Stimulated activated naive CD8-positive, alpha-beta T cell treated with anti-CD3 and anti-CD28 coated beads, Interleukin-15, Interleukin-2, amounts not matched to agents 100 U/mL and 50 U/mL, for 24 hours (primary cell): ENCODE measurements around the gene CLSTN2.

Experiments used
- ATAC-seq: fragments of 150-1000 bp; cut with Tn5 transposase; one replicate; pipeline ENCODE4 v1.10.0; 2021
- DNase-seq: peaks from one replicate; pipeline ENCODE4 v3.0.0; 2021

CLSTN2 gene

DNA sequence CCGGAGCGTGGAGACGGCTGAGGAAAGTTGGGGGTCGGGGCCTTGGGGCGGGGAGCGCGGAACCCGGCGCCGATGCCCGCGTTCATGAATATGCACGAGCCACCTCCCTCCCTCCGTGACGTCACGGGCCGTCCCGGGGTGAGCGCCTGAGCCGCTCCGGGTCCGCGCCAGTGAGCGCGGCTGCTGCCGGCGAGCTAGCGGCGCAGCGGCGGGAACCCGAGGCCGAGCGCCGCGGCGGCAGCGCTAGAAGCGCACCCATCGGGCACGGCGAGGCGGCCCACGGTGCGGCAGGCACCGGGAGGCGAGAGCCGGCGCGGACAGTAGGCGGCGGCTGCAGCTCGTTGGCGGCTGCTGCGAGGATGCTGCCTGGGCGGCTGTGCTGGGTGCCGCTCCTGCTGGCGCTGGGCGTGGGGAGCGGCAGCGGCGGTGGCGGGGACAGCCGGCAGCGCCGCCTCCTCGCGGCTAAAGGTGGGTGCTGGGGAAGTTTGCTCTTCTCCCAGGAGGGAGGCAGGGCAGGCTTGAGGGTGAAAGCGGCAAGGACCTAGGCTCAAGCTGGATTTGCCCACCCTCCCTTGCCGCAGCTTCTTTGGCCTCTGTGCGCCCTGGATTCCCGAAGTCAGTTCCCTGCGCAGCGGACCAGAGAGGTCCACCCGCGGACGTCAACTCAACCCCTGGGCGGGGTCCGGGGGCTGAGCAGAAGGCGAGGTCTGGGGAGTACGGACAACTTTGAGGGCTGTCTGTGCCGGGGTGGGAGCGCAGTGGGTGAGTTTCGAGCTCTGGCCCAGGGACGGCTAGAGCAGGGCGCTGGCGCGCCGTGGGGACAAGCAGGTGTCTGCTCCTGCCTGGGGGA, at the start of gene CLSTN2:
CLSTN2 (plus strand) TSS at position 170 of the 850 bp plus-strand sequence.
- ATAC-seq (peak; percentile 45), DNase-seq (peak; percentile 29)

DNA sequence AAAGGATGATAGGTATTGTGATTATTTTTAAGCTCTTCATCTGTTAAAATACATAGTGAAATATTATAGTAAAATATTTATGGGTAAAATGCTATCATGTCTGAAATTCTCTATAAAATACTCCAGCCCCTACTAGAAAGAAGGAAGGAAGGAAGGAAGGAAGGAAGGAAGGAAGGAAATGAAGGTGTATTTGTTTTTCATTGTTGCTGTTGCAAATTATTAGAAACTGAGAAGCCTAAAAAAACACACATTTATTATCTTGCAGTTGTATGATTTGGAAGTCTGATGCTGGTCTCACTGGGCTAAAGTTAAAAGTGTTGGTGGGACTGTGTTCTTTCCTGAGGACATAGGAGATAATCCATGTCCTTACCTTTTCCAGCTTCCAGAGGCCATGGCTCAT, 47.6 kb upstream of the CLSTN2 start:
- DNase-seq (no peak), ATAC-seq (no peak)

DNA sequence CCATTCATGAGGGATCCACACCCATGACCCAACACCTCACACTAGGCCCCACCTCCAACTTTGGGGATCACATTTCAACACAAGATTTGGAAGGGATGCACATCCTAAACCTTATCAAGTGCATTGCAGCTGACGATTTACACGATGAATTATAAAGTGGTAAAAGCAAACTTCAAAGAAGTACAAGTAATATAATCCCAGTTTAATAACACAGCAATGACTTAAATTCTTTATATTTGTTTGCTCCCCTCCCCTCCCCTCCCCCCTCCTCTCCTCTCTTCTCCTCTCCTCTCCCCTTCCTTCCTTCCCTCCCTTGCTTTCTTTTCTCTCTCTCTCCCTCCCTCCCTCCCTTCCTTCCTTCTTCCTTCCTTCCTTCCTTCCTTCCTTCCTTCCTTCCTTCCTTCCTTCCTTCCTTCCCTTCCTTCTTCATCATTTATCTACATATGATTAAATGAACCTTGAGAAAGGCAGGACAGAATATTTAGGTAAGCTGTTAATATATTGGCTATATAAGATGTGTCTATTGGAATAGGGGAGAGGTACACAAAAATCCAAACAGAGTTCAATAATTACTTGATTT, 46.3 kb upstream of the CLSTN2 start:
- ATAC-seq (no peak), DNase-seq (no peak)

- no peak for DNase-seq
- no peak for ATAC-seq
These were observed 41.6 kb upstream of the CLSTN2 start for GRCh38 chr3:139893267-139893962.

DNA sequence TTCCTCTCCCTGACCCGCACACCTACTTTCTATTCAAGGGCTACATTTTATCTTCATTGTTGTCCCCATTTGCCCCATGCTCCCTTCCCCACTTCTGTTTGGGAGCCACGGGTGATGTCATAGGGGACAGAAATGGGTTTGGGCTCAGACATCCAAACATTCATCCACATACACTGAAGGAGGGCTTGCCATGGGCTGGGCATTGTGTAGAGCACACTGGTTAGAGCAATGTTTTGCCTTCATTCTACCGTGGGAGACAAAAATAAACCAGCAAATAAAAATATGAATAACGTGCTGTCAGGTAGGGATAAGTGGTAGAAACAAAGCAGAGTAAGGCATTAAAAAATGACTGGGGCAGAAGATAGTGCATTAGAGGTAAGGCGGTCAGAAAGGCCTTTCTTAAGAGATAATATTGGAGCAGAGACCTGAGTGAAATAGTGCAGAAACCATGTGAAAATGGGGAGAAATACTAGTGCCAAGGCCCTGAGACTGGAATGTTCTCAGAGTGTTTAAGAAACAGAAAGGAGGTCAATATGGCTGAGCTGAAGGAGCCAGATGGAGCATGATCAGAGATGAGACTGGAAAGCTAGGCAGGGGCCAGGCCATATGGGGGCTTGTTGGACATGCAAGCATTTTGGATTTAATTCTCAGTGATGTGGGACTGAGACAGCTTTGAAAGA, 40.9 kb upstream of the CLSTN2 start:
- DNase-seq (no peak), ATAC-seq (no peak)

DNA sequence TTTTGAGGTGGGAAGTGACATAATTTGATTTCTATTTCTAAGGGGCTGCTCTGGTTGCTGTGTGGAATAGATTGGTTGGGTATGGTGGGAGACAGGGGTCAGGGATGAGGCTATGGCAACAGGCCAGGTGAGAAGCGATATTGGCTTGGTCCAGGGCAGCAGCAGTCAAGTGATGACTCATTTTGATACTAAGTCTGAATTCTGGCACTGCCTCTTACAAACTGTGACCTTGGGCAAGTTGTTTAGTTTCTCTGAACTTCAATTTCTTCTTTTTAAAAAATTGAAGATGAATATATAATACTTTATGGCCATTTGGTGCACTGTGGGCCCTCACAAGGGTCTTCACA, 40.4 kb upstream of the CLSTN2 start:
- no peak for DNase-seq
- ATAC-seq, result no peak

- no peak for ATAC-seq
- DNase-seq, result no peak
These were observed 37.2 kb upstream of the CLSTN2 start for GRCh38 chr3:139897759-139898158.

GRCh38 chr3:139906418-139906817, 28.6 kb upstream of the CLSTN2 start:
- DNase-seq, result no peak
- no peak for ATAC-seq

GRCh38 chr3:139909811-139910210, 25.2 kb upstream of the CLSTN2 start:
- no peak for DNase-seq
- no peak for ATAC-seq

GRCh38 chr3:139916271-139916670, 18.7 kb upstream of the CLSTN2 start:
- no peak for ATAC-seq
- DNase-seq, result no peak

DNA sequence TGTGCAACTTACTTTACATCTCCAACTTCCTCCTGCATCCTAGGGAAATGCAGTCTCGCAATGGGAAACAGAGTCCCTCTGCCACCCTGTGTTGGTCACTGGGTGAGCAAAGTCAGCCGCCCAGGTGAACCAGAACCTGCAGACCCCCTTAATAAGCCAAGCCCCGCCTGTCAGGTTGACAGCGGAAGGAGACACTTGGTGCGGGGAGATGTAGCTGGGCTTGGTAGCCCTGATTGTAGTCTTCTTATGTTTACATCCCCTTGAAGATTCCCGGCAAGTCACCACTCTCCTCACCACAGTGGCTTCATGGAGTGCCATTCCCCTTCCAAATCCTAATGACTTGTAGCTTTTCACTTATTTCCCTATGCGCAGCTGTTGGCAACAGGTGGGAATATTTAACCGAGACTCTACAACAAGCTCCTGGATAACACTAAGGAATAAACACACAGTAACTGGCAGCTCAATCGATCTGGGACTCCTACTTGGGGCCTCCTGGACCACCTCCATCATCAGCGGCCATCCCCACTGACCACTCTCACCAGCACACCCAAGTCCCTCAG, 17.7 kb upstream of the CLSTN2 start:
- ATAC-seq, result no peak
- no peak for DNase-seq

DNA sequence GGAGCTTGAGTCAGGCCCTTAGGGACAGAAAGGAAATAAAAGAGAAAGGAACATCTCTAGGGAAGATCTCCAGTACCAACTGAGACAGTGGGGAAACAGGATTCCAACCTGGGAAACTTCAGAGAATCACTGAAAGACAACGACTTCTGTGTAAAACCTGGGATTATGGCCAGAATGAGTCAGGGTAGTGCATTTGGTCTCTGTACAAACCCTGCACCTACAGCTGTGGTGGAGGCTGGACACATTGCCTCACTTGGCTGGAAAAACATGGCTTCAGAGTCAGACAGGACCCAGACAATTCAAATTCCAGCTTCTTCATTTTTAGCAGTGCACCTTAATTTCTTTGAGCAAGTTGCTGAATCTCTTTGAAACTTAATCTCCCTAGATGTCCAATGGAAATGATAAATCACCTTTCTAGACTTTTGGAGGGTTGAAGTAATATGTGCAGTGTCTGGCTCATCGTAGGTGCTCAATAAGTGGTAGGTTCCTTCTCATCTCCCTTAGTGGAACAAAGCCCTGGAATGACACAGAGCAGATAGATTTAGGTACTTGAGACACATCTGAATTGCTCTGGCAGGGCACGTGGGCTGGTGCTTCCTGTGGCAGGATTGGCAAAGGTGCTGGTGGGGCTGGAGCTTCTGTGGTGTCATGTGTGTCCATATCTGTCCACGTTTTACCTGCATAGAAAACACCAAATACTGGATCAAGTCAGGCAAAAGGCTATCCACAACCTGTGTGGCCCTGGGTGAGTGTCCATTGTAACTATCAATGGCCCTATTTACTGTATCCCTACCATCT, 6.1 kb upstream of the CLSTN2 start:
- ATAC-seq, result no peak
- DNase-seq, result no peak

- DNase-seq, result no peak
- no peak for ATAC-seq
These were observed 4.8 kb upstream of the CLSTN2 start for GRCh38 chr3:139930211-139930610.

- DNase-seq, result no peak
- ATAC-seq, result no peak
These were observed 1.2 kb upstream of the CLSTN2 start for GRCh38 chr3:139933766-139934165.

DNA sequence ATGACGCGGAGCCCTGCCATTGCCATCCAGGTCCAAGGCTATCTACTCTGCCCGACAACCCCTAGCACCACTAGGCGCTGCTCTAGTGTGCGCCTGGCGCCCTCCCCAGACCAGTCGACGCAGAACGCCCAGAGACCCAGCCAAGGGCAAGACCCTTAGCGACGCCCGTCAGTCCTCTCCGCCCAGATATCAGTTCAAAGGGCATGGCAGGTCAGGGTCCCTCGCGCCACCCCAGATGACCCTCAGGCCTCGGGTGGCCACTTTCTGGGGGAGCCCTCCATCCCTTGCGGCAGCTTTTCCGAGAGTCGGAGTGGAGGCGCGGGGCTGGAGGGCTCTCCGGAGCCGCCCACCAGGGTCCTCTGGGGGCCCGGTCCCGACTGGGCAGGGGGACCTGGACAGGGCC, 371 bp upstream of the CLSTN2 start:
- DNase-seq (peak; percentile 5), ATAC-seq (no peak)

DNA sequence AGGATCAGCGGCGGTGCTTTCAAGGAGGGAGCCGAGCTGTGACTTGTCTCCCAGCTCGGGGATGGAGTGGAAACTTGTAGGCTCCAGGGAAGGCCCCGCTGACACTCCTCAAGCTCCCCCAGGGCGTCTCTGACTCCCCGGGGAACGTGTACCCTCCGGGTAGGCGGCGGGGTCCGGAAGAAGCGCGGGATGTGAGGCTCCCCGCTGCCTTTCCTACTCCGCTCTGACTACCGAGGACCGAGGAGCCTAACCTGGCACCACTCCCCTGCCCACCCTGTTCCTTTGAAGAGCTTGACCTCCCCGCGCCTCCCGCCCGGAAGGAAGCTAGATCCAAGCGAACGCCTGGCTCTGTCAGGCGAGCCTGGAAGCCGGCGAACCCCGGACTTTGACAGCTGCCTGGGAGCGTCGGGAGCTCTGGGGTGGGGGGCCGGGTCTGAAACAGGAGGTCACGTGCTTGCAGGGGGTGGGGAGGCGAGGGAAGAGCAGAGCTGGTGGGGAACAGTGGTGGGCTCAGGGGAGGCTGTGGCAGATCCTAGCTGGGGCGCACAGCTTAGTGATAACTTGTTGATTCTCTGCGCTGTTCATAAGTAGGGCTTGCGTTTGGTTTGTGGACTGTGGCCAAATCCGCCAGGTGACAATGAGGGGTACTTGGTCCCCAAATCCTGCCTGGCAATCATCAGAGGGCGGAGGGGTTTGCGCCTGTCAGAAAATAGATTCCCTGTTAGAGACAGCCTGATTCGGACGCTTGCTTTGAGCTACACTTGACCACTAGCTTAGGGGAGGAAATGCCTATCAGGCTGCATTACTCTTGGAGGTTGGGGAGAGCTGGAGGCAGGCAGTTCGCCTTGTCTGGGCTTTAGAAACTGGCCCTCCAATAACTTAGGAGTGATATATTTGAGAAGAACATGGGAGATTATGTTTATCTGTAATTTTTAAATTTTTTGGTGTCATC, 1.2 kb downstream of the CLSTN2 start:
- ATAC-seq (no peak), DNase-seq (no peak)

GRCh38 chr3:139937674-139938279, 2.8 kb downstream of the CLSTN2 start:
- ATAC-seq (no peak), DNase-seq (peak; percentile 20)

DNA sequence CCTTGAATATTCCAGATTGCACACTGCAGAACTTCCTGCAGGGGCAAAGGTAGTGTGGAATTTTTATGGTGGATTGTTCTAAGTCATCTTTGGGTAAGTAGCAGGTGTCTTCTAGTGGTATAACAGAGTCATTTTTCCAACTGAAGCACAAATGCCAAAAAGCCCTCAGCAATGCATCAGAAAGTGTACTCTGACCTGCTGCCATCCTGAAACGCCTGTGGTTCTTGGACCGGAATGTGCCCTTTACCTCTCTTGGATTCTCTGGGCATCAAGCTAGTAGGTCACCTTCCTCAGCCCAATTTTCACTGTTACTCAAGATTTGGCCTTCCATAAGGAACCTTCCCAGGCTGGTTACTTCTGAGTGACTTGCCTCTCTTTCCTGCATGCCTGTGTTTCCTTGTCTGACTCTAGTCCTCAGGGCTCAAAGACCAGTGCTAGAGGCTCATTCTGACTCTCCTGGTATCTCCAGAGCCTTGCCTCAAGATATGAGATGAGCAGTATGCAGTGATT, 4.8 kb downstream of the CLSTN2 start:
- ATAC-seq, result no peak
- DNase-seq, result no peak

GRCh38 chr3:139940622-139941021, 5.6 kb downstream of the CLSTN2 start:
- DNase-seq (no peak), ATAC-seq (no peak)

DNA sequence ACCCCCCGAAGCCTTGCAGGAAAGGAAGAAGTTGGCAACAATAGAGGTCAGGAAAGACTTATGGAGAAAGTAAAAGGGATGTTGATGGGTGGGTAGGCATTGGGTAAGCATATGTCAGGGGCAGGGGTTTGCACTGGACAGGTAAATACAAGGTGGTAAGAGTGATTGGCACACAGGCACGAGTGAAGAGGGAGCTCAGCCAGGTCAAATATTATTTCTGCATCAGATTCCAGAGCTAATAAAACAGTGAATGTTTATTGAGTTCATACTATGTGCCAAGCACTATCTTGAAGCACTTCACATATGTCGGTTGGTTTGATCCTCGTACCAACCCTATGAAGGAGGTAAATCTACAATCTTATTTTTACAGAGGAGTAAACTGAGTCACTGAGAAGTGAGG, 6.6 kb downstream of the CLSTN2 start:
- ATAC-seq (no peak), DNase-seq (no peak)
